Choroid plexus epithelial cell (primary cell): ENCODE data around the gene CALCOCO1.

Source experiments
- DNase-seq: peaks from one replicate; pipeline ENCODE4 v3.0.0-alpha.2; 2010; ENCODE audit warnings: low read depth
- H3K4me3 ChIP-seq: 2 replicates; pipeline ENCODE4 v1.5.1; 2011; ENCODE audit warnings: low read depth, mild to moderate bottlenecking, control low read depth, low read length, moderate library complexity
- CTCF ChIP-seq: conservative IDR thresholded peaks from 2 replicates; pipeline ENCODE4 v1.5.1; 2011; ENCODE audit warnings: low read depth, mild to moderate bottlenecking, control low read depth, inconsistent platforms, low read length, moderate library complexity

CALCOCO1 gene

DNA sequence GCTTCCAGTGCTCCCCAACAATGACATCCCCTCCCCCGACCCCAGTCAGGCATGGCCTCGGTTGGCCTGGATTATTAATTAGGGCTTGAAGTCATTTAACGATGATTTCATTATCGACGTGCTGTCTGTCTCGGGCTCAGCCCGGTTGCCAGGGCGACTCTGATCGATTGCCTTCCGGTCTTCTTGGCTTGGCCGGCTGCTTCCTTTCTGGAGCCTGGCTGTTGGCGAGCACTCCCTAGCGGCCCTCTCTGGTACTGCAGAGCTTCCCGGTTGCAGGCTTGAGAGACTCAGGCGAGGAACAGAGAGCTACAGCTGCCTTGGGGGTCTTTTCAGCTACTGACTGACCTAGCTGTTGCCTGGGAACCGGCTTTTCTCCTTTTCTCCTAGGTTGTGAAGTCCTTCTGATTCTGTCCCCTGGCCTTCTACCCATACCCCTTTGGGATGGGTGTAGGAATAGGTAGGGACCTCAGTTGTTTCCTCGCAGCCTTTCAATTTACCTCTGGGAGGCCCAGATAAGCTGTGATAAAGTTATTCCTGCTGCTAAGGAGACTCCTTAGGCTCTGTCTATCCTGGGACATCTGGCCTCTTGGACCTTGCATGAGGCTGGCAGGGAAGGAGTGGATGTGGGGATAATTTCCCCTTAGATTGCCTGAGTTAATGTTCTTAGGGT lies 30.0 kb upstream of the CALCOCO1 start:
- DNase-seq: peak; percentile 78
- TF ChIP-seq CTCF: peak; percentile 95
- H3K4me3 ChIP-seq: no peak overlapping the region

GRCh38 chr12:53756300-53757100 lies 29.2 kb upstream of the CALCOCO1 start:
- H3K4me3 ChIP-seq: no peak overlapping the region
- DNase-seq: no peak
- TF ChIP-seq CTCF: no peak

DNA sequence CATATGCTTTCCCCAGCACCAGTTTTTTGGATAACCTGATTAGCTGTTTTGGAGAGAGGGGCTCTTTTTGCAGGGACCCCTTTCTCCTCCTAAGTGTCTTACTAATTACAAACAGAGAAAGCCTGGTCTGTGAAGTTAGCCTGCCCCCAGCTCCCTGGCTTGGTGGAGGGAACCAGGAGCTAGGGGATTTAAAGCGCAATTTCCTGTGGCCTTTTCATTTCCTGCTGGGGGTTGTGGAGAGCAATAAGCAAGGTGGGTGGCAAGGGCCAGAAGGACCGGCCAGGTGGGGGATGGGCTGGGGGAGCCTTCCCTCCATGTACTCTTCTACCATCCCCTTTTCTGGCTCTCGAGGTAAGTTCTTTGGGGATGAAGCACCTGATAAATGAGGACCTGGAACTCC lies 28.6 kb upstream of the CALCOCO1 start:
- DNase-seq: no peak
- TF ChIP-seq CTCF: no peak
- no peak overlapping the region for H3K4me3 ChIP-seq

DNA sequence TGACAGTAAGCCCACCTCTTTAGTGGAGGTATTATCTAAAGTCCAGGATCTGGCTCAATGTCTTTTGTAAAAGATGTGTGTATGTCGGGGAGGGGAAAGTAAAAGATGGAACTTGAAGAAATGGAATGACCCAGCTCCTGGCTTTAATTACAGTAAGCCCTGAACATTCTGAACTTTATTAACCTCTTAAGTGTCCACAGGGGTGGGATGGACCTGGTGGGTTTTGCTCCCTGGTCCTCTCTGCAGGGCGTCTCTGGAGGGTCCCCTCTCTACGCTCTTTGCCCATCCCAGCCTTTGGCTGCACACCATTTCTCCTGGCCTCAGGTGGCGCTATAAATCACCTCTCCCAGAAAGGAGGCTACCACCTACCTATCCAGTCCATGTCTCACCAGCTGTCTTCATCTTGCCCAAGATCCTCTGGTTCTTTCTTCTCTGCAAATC lies 28.2 kb upstream of the CALCOCO1 start:
- no peak for DNase-seq
- H3K4me3 ChIP-seq: no peak overlapping the region
- TF ChIP-seq CTCF: peak; percentile 5

DNA sequence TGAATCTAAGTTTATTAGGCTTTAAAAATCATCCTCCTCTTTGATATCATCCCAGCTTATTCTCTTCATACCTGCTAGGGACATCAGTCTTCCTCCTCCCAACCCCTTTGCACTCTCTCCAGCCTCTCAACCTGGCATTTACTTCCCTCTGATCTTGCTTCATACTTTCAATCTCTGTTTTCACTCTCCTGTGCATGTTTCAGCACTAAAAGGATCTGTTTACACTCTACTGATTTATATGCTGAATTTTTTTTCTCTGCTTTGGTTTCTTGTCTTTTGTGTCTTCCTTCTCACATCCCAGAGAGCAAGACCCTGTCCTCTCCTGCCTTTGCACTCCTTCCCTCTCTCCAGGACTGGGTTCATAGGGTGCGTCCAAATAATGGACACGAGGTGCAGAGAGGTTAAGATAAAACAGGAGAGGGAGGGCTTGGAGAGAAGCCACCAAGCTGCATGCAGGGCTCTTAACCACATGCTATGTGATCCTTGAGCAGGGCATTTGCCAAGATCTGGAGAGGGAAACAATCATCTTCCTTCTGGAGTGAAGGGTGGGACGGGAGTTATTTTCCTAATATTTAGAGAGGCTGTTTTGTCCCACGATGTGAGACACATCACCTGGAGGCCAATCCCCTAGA lies 27.5 kb upstream of the CALCOCO1 start:
- H3K4me3 ChIP-seq: no peak overlapping the region
- DNase-seq: peak; percentile 50
- no peak for TF ChIP-seq CTCF

DNA sequence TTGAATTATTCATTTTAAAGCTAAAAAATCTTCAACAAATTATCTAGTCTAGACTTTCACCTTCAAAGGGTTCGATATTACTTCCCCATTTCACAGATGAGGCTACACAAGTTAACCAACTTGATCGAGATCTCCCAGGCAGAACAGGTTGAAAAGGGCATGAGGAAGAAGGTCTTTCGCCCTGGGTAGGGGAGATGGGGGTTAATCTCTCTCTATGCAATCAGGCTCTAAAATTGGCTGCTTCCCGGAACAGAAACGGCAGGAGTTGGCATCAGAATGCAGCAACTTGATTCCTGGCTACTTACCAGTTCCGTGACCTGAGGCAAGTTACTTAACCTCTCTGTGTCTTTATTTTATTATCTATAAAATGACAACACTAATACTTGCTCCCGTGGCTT lies 26.9 kb upstream of the CALCOCO1 start:
- no peak for TF ChIP-seq CTCF
- no peak overlapping the region for H3K4me3 ChIP-seq
- no peak for DNase-seq
